Kidney (tissue), 14 donors: ENCODE data around the gene TNNI2. TPM values are rescaled to one million over a fixed set of nuclear protein-coding genes. Genes with fewer than 3 reads are reported as not detected.
A peak's percentile ranks its signal among the peaks of the same experiment; 100 is the strongest.

Source experiments
- DNase-seq, 5 donors: peaks; one replicate each; pipeline ENCODE4 v3.0.0-alpha.2; 2013 to 2020
- FAIRE-seq: peaks from 2 replicates; lab custom pipeline; 2012; peaks lifted over from hg19 to GRCh38; lab: Jason Lieb, UNC
- H3K27ac ChIP-seq, 2 donors: one replicate each; pipeline ENCODE4 v1.7.0; 2013; ENCODE audit warnings: low read depth in 2 of 2, low read length in 2 of 2, inconsistent platforms in 1 of 2
- H3K27me3 ChIP-seq: one replicate; pipeline ENCODE4 v1.7.1; 2013; ENCODE audit warnings: low read length, inconsistent platforms; ENCODE audit not compliant: control insufficient read depth, insufficient read depth
- H3K36me3 ChIP-seq, 3 donors: one replicate each; pipeline versions ENCODE4 v1.7.0 to v1.7.1; 2013; ENCODE audit warnings: low read length in 3 of 3, control low read depth in 1 of 3, inconsistent platforms in 1 of 3; ENCODE audit not compliant: insufficient read depth in 3 of 3, control insufficient read depth in 2 of 3
- H3K4me1 ChIP-seq, 3 donors: one replicate each; pipeline versions ENCODE4 v1.7.0 to v1.7.1; 2013; ENCODE audit warnings: low read length in 3 of 3, inconsistent platforms in 1 of 3, low read depth in 1 of 3; ENCODE audit not compliant: control insufficient read depth in 2 of 3, insufficient read depth in 2 of 3
- H3K4me3 ChIP-seq, 3 donors: one replicate each; pipeline versions ENCODE4 v1.7.0 to v1.8.1; 2013; ENCODE audit warnings: low read length in 3 of 3, control low read depth in 1 of 3, inconsistent platforms in 1 of 3
- H3K9ac ChIP-seq, 3 donors: one replicate each; pipeline versions ENCODE4 v1.7.0 to v1.7.1; 2013; ENCODE audit warnings: low read length in 3 of 3, control low read depth in 1 of 3, inconsistent platforms in 1 of 3
- H3K9me3 ChIP-seq, 3 donors: one replicate each; pipeline versions ENCODE4 v1.7.0 to v1.7.1; 2013; ENCODE audit warnings: low read length in 3 of 3, control low read depth in 1 of 3, inconsistent platforms in 1 of 3; ENCODE audit not compliant: control insufficient read depth in 2 of 3, insufficient read depth in 1 of 3
- intact Hi-C: fragments of 100-400 bp; cut with DNase I; formaldehyde crosslinking; loops from one replicate; pipeline ENCODE4 v1.11.1; 2022
- polyA plus RNA-seq: library from polyadenylated mRNA; stranded (reverse); fragments of 350-450 nt; fragmentation: Illumina TruSeq; extraction: RNeasy Lipid Tissue Mini Kit (QIAGEN cat#74804); gene quantifications from one replicate; pipeline ENCODE4 v1.2.3, GENCODE V29; 2014; ENCODE audit warnings: low read depth, low replicate concordance; ENCODE audit not compliant: insufficient read depth
- total RNA-seq: library from RNA; stranded (reverse); fragmentation: NEBNext Ultra II Directional; extraction: Animal tissue kit (Norgen Biotek cat#: 25700); gene quantifications from one replicate; pipeline ENCODE4 v1.2.1, GENCODE V29; 2021
- TF ChIP-seq, protein P1 (sequence below): IDR thresholded peaks from 3 replicates; pipeline ENCODE4 v1.5.1; 2012; ENCODE audit warnings: mild to moderate bottlenecking, moderate library complexity, borderline replicate concordance; ENCODE audit not compliant: insufficient read depth; ENCODE audit errors: extremely low read depth
- donor health status: control.
- donor health status: control.
- donor health status: control.
- donor health status: control.
- donor health status: control.
- donor health status: DM: yes; HTN: yes; CAD: no.
- donor health status: Normal renal cell carcinoma (clear cell type).

The TNNI2 gene
- total and polyA plus RNA-seq, 2 donors from 2014 or later: 1.3 TPM; not detected in 1

DNA sequence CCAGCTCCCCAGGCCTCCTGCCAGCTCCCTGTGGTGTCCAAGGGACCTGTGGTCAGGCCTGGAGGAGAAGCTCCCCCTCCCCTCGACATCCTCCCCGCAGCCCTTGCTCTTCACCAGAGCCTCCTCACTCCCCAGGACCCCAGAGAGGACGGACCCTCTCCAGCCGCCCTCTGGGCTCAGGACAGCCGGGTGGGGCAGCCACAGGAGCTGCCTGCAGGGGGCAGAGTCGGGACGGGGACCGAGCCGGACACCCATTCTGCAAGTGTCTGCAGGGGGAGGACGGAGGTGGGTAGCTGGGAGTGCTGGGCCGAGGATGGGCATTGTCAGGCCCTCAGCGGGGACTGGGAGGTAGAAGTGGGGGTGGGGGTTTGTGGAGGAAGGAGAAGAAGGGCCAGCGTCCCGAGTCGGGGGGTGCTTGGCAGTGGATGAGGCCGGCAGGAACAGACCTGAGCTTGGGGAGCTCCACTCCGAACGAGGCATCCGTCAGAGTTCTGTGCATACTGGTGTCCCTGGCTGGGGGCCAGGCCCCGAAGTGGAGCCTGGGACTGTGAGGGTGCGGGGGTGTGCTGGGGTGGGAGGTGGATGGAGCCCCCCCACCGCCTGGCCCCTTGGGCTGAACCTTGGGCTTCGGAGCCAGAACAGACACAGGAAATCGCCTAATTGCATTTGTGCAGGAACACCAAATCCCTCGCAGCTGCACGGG, 37.7 kb downstream of the TNNI2 start:
- Histone ChIP-seq H3K9me3 (no peaks in the 10 kb centered on the region), H3K36me3 (no peaks in the 10 kb centered on the region), H3K4me3 (no peak overlapping the region), H3K9ac (no peak overlapping the region), H3K4me1 (no peaks in the 10 kb centered on the region), H3K27me3 (no peaks in the 10 kb centered on the region), H3K27ac (no peak overlapping the region)
- intact Hi-C loops: no loop called here
- DNase-seq (peak in 4 of 5 donors; percentile 45 to 81 (median 69)), FAIRE-seq (no peak)
- TF ChIP-seq, protein P1, sequence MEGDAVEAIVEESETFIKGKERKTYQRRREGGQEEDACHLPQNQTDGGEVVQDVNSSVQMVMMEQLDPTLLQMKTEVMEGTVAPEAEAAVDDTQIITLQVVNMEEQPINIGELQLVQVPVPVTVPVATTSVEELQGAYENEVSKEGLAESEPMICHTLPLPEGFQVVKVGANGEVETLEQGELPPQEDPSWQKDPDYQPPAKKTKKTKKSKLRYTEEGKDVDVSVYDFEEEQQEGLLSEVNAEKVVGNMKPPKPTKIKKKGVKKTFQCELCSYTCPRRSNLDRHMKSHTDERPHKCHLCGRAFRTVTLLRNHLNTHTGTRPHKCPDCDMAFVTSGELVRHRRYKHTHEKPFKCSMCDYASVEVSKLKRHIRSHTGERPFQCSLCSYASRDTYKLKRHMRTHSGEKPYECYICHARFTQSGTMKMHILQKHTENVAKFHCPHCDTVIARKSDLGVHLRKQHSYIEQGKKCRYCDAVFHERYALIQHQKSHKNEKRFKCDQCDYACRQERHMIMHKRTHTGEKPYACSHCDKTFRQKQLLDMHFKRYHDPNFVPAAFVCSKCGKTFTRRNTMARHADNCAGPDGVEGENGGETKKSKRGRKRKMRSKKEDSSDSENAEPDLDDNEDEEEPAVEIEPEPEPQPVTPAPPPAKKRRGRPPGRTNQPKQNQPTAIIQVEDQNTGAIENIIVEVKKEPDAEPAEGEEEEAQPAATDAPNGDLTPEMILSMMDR: peak; percentile 20

DNA sequence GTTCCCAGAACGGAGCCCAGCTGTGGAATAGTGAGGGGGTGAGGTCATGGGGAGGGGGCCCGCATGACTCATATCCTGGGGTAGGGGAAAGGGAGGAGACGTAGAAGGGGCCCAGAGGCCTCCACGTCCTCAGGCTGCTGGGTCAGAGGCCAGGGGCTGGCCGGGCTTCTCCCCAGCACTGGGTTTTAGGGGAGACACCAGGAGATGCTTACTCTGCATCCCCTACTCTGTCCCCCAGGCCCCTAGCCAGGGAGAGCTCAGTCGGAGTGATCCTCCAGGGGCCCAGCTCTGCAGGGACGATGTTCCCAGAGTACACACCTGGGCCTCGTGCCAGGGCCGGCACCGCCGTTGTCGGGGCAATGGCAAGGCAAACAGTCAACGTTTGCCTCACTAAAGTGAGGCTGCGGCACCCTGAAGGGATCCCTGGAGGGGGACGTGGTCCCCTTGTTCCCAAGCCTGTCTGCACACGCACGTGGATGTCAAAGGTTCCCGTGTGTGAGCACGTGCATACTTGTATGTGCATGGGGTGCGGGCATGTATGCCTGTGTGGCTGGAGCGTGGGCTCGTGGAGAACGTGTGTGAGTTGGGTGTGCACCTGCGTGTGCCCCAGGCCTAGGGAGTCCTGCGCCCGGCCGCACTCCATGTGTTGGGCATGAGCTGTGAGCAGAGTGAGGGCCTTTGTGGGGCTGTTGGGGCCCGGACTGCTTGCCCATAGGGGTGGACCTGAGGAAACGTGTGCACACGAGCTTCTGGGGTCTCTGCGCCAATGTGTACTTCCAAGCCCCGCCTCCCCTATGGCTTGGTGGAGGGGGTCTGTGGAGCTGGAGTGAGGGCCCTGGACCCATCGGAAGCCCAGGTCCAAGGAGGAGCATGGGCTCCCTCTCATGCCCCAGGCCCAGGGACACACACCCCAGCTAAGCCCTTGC, 38.7 kb downstream of the TNNI2 start:
- intact Hi-C loops: no loop called here
- H3K27ac ChIP-seq: no peak overlapping the region
- TF ChIP-seq, protein P1: no peak

DNA sequence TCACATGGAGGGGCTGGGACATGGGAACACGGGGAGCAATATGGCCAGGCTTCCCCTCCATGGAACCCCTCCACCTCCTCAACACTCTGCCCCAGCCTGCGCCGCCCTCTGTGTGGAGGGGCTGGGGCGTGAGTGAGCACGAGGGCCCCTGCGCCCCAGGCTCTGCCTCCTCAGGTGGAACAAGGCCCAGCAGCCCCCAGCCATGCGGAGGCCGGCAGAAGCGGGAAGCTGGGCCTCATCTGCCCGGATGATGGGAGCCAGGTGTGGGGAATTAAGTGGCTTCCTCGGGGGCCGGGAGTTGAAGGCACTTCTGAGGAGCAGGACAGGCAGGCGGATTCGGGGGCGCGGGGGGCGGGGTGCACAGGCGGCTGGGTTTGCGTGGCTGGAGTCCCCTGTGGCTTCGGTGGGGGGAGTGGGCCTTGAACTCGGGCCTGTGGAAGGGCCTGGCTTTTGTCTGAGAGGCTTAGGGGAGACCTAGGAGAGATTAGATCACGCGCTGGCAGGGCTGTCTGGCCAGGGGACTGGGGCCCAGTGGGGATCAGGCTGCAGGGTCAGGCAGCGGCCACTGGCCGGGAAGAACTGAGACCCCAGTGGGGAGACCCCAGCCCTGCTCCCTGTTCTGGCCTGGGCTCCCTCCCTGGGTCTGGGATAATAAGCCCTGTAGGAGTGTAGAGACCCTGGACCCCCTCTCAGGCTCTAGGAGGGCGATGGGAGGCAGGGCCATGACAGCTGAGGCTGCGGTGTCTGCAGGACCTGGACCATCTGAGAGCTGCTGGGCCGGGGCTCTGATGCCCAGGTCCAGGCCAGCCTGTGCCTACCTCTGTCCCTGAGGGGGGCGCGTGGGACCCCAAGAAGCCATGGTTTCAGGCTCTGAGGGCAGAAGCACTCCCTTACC, 39.6 kb downstream of the TNNI2 start:
- FAIRE-seq (no peak), DNase-seq (peak in 4 of 5 donors; percentile 44 to 74 (median 68))
- Histone ChIP-seq H3K4me1 (no peaks in the 10 kb centered on the region), H3K9me3 (no peaks in the 10 kb centered on the region), H3K27me3 (no peaks in the 10 kb centered on the region), H3K36me3 (no peaks in the 10 kb centered on the region), H3K4me3 (no peak overlapping the region), H3K27ac (no peak overlapping the region), H3K9ac (no peak overlapping the region)
- intact Hi-C loops: no loop called here
- TF ChIP-seq, protein P1: no peak

More for the DNA sequence above, 38.7 kb downstream of the TNNI2 start:
- DNase-seq (peak in 2 of 5 donors; percentile 55 to 76), FAIRE-seq (no peak)
- Histone ChIP-seq H3K4me1 (no peaks in the 10 kb centered on the region), H3K9ac (no peak overlapping the region), H3K27me3 (no peaks in the 10 kb centered on the region), H3K36me3 (no peaks in the 10 kb centered on the region), H3K9me3 (no peaks in the 10 kb centered on the region), H3K4me3 (no peak overlapping the region)
